Superior temporal gyrus (tissue), 1 donor: ENCODE data around the gene WIPF2.
"Not testable (repeated sequence)": the region's sequence is repeated elsewhere in the genome, so short reads cannot be mapped to it uniquely, and the experiment has no call there.

Experiments
- DNase-seq: peaks from one replicate; pipeline ENCODE4 v3.0.0-alpha.2; 2016; ENCODE audit errors: extremely low spot score

Gene WIPF2

GRCh38 chr17:40298726-40299125 is 79.6 kb downstream of the WIPF2 start:
- DNase-seq: no peak

GRCh38 chr17:40299159-40299757 is 80.2 kb downstream of the WIPF2 start:
- not testable (repeated sequence) for DNase-seq

DNA sequence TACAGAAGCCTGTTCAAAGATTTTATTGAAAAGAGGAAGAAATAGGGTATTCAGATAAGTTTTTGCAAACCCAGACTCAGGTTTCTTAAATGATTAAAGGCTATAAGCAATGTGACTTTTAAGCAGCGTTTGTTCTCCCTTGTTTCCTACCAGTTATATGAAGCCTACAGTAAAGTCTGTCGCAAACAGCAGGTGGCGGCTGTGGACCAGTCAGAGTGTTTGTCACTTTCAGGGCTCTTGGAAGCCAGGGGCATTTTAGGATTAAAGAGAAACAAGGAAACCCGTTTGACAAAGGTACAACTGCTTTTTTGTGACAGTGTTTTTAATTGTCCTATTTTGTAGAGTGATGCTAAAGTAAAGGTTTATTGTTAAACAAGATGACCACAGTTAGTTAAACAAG is 82.2 kb downstream of the WIPF2 start:
- peak; percentile 18 for DNase-seq

DNA sequence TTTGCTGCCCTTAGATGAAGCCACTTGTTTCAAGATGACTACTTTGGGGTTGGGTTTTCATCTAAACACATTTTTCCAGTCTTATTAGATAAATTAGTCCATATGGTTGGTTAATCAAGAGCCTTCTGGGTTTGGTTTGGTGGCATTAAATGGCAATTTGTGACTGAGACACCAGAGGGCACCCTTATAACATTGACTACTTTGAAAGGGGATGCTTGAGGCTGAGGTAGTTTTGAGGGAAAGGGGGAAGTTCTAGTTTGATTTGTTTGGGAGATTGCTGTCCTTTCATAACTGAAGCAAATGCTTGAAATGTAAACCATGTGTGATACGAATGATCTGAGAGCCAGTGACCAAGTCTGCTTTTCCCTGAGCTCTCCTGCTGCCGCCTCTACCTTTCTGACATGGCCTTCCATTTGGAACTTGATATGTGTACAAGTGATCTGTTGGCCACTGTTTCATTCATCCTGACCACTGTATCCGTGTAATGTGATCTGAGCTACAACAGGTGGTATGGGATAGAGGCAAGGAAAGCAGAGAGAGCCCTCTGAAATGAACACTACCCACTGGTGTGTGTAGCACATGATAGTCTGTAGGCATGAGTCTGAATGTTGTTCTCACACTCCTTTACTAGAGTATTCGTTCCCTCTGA is 84.0 kb downstream of the WIPF2 start:
- peak; percentile 86 for DNase-seq

DNA sequence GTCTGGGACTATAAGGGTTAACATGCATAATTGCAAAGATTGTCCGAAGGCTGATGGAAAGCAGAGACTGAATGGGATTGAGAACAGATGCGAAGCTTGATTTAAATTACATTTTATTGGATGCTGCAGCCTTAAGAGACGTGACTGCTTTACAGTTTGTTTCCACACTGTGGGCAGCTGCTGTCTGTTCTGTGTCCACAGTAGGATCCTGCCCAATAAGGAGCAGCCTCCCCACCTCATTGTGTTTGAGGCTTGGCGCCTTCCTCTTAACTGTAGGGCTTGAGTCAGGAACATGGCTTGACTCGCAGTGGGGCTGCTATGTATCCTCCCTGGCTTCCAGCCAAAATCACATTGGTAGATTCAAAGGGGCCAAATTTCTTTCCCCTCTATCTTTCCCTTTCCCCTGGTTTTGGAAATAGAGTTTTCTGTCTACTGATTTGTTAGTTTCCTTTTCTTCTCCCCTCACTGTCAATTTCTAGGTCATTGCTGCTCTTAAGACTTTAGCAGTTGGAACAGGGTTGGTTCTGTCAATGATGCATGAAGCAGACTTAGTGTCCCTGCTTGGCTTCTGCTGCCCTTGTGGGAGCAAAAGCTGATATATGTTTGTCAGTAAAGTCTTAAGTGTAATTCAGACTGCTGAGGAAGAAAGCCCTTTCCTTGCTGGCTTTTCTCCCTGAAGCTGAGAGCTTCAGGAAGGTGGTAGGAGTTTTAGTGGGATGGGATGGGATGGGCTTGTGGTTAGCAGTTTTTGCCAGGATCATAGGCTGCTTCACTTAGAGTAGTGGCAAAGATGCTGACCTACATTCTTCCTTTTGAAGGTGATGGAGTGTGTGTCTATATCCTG is 84.8 kb downstream of the WIPF2 start:
- DNase-seq: no peak

DNA sequence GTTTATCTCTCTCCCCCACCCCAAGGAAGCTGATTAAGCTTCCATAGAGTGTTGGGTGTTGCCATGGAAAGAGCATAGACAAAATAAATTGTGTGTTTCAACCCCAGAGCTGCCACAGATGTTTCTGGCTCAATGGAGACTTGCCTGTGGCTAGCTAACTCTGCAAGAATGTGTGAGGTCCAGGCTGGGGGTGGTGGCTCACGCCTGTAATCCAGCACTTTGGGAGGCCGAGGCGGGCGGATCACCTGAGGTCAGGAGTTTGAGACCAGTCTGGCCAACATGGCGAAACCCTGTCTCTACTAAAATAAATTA is 85.4 kb downstream of the WIPF2 start:
- not testable (repeated sequence) for DNase-seq

- DNase-seq: not testable (repeated sequence)
Observed at GRCh38 chr17:40304866-40305265, 85.8 kb downstream of the WIPF2 start.

- no peak for DNase-seq
Observed at GRCh38 chr17:40306395-40306794, 87.3 kb downstream of the WIPF2 start.

- DNase-seq: no peak
Observed at GRCh38 chr17:40307001-40307730, 88.1 kb downstream of the WIPF2 start.

DNA sequence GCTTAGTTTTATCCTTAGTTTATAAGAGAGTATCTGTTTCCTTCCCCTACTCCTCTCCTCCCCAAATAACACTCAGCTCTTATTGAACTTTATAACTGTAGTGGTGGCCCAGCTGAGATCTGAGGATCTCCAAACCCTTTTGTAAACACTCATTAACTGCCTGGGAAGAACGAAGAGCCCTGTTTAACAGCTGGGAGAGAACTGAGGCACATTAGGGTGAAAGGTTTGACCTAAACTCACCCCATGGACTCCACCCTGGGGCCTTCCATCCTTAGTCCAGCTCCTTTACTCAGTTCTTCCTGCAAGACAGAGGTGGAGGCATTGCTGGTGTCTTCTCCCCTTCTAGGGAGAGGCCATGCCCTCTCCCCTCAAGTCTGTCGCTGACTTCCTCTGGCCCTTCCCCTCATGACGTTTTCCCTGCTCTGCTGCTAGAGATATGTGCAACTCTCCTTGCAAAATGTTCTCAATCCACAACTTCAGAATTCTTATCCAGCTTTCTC is 88.7 kb downstream of the WIPF2 start:
- DNase-seq: no peak

DNA sequence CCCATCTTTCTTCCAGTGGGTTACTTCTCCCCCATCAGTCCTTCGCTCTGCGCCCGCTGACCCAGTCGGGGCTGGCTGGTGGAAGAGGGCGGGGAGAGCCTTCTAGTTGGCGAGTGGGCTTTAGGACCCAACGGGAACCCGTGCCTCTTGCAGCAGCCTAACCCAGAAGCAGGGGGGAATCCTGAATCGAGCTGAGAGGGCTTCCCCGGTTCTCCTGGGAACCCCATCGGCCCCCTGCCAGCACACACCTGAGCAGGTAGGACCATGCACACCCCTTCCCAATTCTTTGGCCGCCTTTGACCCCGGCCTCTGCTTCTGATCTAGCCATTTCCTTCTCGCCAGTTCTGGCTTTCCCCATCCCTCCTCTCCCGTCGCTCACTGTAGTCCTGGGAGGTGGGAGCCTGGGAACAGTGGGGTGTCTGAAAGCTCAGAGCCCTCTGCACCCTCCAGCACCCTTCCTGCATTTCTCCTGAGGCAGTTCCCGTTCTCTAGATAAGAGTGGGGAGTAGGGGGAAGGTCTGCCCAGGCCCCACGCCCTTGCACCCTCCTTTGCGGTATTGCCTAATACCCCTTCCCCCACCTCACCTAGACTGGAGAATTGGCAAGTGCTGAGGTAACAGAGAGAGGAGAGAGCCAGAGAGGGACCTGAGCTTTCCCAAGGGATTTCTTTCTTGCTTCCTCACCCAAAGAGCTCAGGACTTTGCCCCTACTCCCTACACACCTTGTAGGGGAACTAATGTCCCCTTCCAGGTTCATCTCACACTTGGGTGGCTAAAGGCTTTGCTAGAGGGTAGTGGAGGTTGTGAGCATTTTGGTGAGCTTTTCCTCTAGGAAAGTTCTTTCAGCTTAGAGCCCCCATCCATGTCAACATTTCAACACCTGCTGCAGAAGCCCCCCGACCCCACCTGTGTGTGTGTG is 90.2 kb downstream of the WIPF2 start, which contains the start of gene RARA:
Gene RARA, plus strand, starts transcription at position 150 of the 918 bp plus-strand sequence. CDS start 22,039 bp downstream, outside the sequence.
- DNase-seq: peak; percentile 58

- DNase-seq: no peak
Observed at GRCh38 chr17:40309949-40310510, 90.9 kb downstream of the WIPF2 start.

DNA sequence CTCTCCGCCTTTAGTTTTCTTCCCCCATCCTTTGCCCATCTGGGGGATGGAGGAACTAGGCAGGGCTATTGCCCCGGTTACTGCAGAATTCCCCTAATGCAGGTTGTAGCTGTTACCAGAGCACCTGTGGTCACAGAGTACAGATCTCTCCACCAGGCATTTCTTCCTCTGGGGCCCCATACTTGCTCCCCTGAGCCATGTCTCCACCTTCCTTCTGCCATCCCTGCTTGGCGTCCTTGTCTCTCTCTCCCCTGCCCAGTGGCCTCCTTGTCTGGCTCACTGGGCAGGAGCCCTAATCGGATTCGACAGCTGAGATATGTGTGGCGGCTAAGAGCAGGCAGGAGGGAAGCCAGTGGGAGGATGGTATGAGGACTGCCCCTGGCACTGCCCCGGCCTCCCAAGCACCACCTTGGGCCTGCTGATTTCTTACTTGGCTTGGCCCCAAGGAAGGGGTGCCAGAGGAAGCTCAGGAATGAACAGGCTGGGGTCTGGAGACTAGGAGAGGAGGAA is 91.8 kb downstream of the WIPF2 start:
- DNase-seq: no peak

DNA sequence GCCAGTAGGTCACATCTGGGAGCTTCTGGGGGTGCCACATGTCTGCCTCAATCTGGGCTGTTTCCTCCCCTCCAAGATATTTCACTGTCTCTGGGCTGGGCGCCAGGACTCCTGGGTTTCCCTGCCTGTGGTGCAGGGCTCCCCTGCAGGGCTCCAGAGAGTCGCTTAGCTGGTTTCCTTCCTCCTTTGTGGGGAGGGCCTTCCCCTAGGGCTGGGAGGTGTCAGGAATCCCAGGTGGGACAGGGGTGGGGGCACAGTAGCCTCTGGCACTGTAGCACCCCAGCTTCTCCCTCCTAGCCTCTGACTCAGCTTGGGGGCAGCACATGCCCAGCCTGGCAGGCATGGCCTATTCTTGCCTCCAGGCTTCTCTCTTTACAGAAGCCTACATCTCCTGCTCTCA is 92.5 kb downstream of the WIPF2 start:
- no peak for DNase-seq

GRCh38 chr17:40312131-40312731 is 93.1 kb downstream of the WIPF2 start:
- peak; percentile 28 for DNase-seq

- DNase-seq: no peak
Observed at GRCh38 chr17:40312893-40313667, 94.0 kb downstream of the WIPF2 start.

- DNase-seq: no peak
Observed at GRCh38 chr17:40313668-40314583, 94.8 kb downstream of the WIPF2 start.

- no peak for DNase-seq
Observed at GRCh38 chr17:40314584-40314956, 95.5 kb downstream of the WIPF2 start.
